Fibroblast of mammary gland (primary cell): ENCODE data around the gene RNF19B.
A peak's percentile ranks its signal among the peaks of the same experiment; 100 is the strongest.

Source experiments
- DNase-seq: peaks from one replicate; pipeline ENCODE4 v3.0.0-alpha.2; 2010; ENCODE audit warnings: low read depth
- H3K4me3 ChIP-seq: 2 replicates; pipeline ENCODE4 v1.5.1; 2011; ENCODE audit warnings: low read depth, mild to moderate bottlenecking, low read length, moderate library complexity; ENCODE audit not compliant: control insufficient read depth
- CTCF ChIP-seq: conservative IDR thresholded peaks from 2 replicates; pipeline ENCODE4 v1.5.1; 2011; ENCODE audit warnings: low read depth, low read length, inconsistent platforms; ENCODE audit not compliant: control insufficient read depth, insufficient read depth

The RNF19B gene

GRCh38 chr1:32947669-32948389 lies 16.8 kb downstream of the RNF19B start:
- DNase-seq, result no peak
- H3K4me3 ChIP-seq, result no peak overlapping the region
- no peak for TF ChIP-seq CTCF

DNA sequence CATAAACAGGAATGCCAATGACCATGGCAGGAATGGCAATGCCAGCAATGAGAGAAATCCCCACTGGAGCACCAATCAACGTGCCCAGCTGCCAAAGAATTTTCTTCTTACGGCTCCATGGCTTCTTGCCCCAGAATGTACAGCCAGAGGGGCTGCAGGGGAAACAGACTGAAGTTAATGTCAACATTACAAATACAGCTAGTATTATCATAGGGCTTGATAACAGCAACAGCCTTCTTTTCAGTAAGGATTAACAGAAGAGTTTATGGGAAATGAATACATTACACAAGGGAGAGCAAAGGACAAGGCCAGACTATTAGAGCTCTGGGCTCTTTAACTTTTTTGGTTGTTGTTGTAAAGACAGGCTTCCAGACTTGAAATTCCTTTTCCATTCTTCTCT lies 18.2 kb downstream of the RNF19B start:
- no peak for DNase-seq
- TF ChIP-seq CTCF, result no peak
- H3K4me3 ChIP-seq, result no peak overlapping the region

- DNase-seq, result no peak
- H3K4me3 ChIP-seq, result no peak overlapping the region
- no peak for TF ChIP-seq CTCF
Observed at GRCh38 chr1:32944180-32944579, 20.4 kb downstream of the RNF19B start.

- TF ChIP-seq CTCF, result no peak
- DNase-seq, result peak; percentile 91
- H3K4me3 ChIP-seq, result no peak overlapping the region
Observed at GRCh38 chr1:32939655-32940371, 24.8 kb downstream of the RNF19B start.

- no peak overlapping the region for H3K4me3 ChIP-seq
- no peak for DNase-seq
- TF ChIP-seq CTCF, result no peak
Observed at GRCh38 chr1:32937061-32937460, 27.5 kb downstream of the RNF19B start.

DNA sequence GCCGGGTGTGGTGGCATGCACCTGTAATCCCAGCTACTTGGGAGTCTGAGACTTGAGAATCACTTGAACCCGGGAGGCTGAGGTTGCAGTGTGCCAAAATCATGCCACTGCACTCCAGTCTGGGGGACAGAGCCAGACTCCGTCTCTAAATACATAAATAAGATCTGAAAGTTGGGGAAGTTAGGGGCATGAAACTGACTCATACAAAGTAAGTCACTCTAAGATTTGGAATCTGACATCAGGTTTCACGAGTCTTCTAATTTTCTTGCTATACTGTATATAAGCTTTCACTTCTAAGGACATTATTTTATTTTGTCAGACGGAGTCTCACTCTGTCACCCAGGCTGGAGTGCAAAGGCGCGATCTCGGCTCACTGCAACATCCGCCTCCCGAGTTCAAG lies 30.1 kb downstream of the RNF19B start:
- TF ChIP-seq CTCF, result no peak
- DNase-seq, result no peak
- H3K4me3 ChIP-seq, result no peak overlapping the region
